ENCODE results near the gene CHIC2. TPM values are rescaled to one million over a fixed set of nuclear protein-coding genes. Genes with fewer than 3 reads are reported as not detected.

CHIC2 gene
- polyA plus RNA-seq, 1 donor from 2014 or later: 58.5 TPM

GRCh38 chr4:53961351-53961750 is 103.1 kb downstream of the CHIC2 start:
- no peak overlapping the region for H3K4me2 ChIP-seq (ENCODE audit: low read length)
- TF ChIP-seq EZH2 (IDR thresholded peaks at IDR 0.05; ENCODE audit: borderline replicate concordance, insufficient read depth, low read length, poor library complexity, severe bottlenecking): no peak
- no peak for TF ChIP-seq POLR2AphosphoS5 (IDR thresholded peaks at IDR 0.05)
- TF ChIP-seq EP300 (conservative IDR thresholded peaks at IDR 0.05; ENCODE audit: poor library complexity, severe bottlenecking): no peak
- no peak for TF ChIP-seq MXI1 (conservative IDR thresholded peaks at IDR 0.05; ENCODE audit: poor library complexity, severe bottlenecking)
- TF ChIP-seq SMC3 (conservative IDR thresholded peaks at IDR 0.05; ENCODE audit: poor library complexity): no peak
- TF ChIP-seq TAF1 (IDR thresholded peaks at IDR 0.05; ENCODE audit: low read depth): no peak
- TF ChIP-seq RAD21 (conservative IDR thresholded peaks at IDR 0.05): no peak
- TF ChIP-seq REST (IDR thresholded peaks at IDR 0.05; ENCODE audit: borderline replicate concordance): no peak
- no peak for TF ChIP-seq CTCF (IDR thresholded peaks at IDR 0.05; ENCODE audit: poor library complexity, severe bottlenecking)
- no peaks in the 10 kb centered on the region for H3K79me2 ChIP-seq (replicated peaks; ENCODE audit: insufficient read depth, low read length)
- no peaks in the 10 kb centered on the region for H3K9me3 ChIP-seq (ENCODE audit: low read length)
- no peaks in the 10 kb centered on the region for H3K9me2 ChIP-seq (ENCODE audit: insufficient read depth, low read length)
- H3K36me3 ChIP-seq (ENCODE audit: insufficient read depth, low read length): no peaks in the 10 kb centered on the region
- H3K27ac ChIP-seq (ENCODE audit: low read length): no peak overlapping the region
- H3K9ac ChIP-seq (ENCODE audit: low read length): no peak overlapping the region
- no peak overlapping the region for H2AFZ ChIP-seq (ENCODE audit: low read depth, low read length)
- no peaks in the 10 kb centered on the region for H3K27me3 ChIP-seq (ENCODE audit: insufficient read depth, low read depth, low read length)
- H3F3A ChIP-seq (ENCODE audit: insufficient read depth, low read length, poor library complexity, severe bottlenecking): no peaks in the 10 kb centered on the region
- no peak overlapping the region for H3K4me3 ChIP-seq (ENCODE audit: low read length)
- no peaks in the 10 kb centered on the region for H4K20me1 ChIP-seq (ENCODE audit: insufficient read depth)

GRCh38 chr4:53960843-53961242 is 103.6 kb downstream of the CHIC2 start:
- no peak overlapping the region for H2AFZ ChIP-seq (ENCODE audit: low read depth, low read length)
- no peak for TF ChIP-seq EZH2 (IDR thresholded peaks at IDR 0.05; ENCODE audit: borderline replicate concordance, insufficient read depth, low read length, poor library complexity, severe bottlenecking)
- TF ChIP-seq RAD21 (conservative IDR thresholded peaks at IDR 0.05): no peak
- TF ChIP-seq SMC3 (conservative IDR thresholded peaks at IDR 0.05; ENCODE audit: poor library complexity): no peak
- no peak for TF ChIP-seq POLR2AphosphoS5 (IDR thresholded peaks at IDR 0.05)
- no peak for TF ChIP-seq TAF1 (IDR thresholded peaks at IDR 0.05; ENCODE audit: low read depth)
- no peak for TF ChIP-seq CTCF (IDR thresholded peaks at IDR 0.05; ENCODE audit: poor library complexity, severe bottlenecking)
- no peak for TF ChIP-seq EP300 (conservative IDR thresholded peaks at IDR 0.05; ENCODE audit: poor library complexity, severe bottlenecking)
- no peak for TF ChIP-seq MXI1 (conservative IDR thresholded peaks at IDR 0.05; ENCODE audit: poor library complexity, severe bottlenecking)
- TF ChIP-seq REST (IDR thresholded peaks at IDR 0.05; ENCODE audit: borderline replicate concordance): no peak
- no peak overlapping the region for H3K9ac ChIP-seq (ENCODE audit: low read length)
- no peaks in the 10 kb centered on the region for H3K9me3 ChIP-seq (ENCODE audit: low read length)
- H3K27ac ChIP-seq (ENCODE audit: low read length): no peak overlapping the region
- H3K79me2 ChIP-seq (replicated peaks; ENCODE audit: insufficient read depth, low read length): no peaks in the 10 kb centered on the region
- H3K36me3 ChIP-seq (ENCODE audit: insufficient read depth, low read length): no peaks in the 10 kb centered on the region
- H3F3A ChIP-seq (ENCODE audit: insufficient read depth, low read length, poor library complexity, severe bottlenecking): no peaks in the 10 kb centered on the region
- no peaks in the 10 kb centered on the region for H4K20me1 ChIP-seq (ENCODE audit: insufficient read depth)
- no peak overlapping the region for H3K4me3 ChIP-seq (ENCODE audit: low read length)
- no peaks in the 10 kb centered on the region for H3K9me2 ChIP-seq (ENCODE audit: insufficient read depth, low read length)
- no peaks in the 10 kb centered on the region for H3K27me3 ChIP-seq (ENCODE audit: insufficient read depth, low read depth, low read length)
- H3K4me2 ChIP-seq (ENCODE audit: low read length): no peak overlapping the region
